DOHH2 (cell line): ENCODE data around the gene LIM2.

Experiments
- H3F3A ChIP-seq: fragments of 200-600 bp; sonication (generic), shearing (Covaris generic); 2 replicates; pipeline ENCODE4 v1.6.0; 2016; ENCODE audit warnings: antibody characterized with exemption, mild to moderate bottlenecking; ENCODE audit not compliant: control insufficient read depth, insufficient read depth
- H3K27ac ChIP-seq: fragments of 200-600 bp; sonication (generic); 2 replicates; pipeline ENCODE4 v1.5.1; 2014; ENCODE audit warnings: low read depth, mild to moderate bottlenecking, low read length, moderate library complexity
- H3K27me3 ChIP-seq: fragments of 200-600 bp; sonication (generic); 2 replicates; pipeline ENCODE4 v1.6.1; 2014; ENCODE audit warnings: mild to moderate bottlenecking, low read length, mixed read lengths; ENCODE audit not compliant: control insufficient read depth
- H3K36me3 ChIP-seq: fragments of 200-600 bp; sonication (generic); 2 replicates; pipeline ENCODE4 v1.6.1; 2014; ENCODE audit warnings: mild to moderate bottlenecking, low read length, moderate library complexity, mixed read lengths; ENCODE audit not compliant: control insufficient read depth
- H3K4me1 ChIP-seq: fragments of 200-600 bp; sonication (generic); 2 replicates; pipeline ENCODE4 v1.6.1; 2014; ENCODE audit warnings: mild to moderate bottlenecking, low read length, mixed read lengths; ENCODE audit not compliant: control insufficient read depth
- H3K4me2 ChIP-seq: fragments of 200-600 bp; sonication (generic); 2 replicates; pipeline ENCODE4 v1.6.0; 2014; ENCODE audit warnings: mild to moderate bottlenecking, low read length, moderate library complexity
- H3K4me3 ChIP-seq: fragments of 200-600 bp; sonication (generic); 2 replicates; pipeline ENCODE4 v1.5.1; 2014; ENCODE audit warnings: mild to moderate bottlenecking, low read length, mixed read lengths
- H3K79me2 ChIP-seq: fragments of 200-600 bp; sonication (generic); 2 replicates; pipeline ENCODE4 v1.6.1; 2014; ENCODE audit warnings: mild to moderate bottlenecking, low read length, mixed read lengths; ENCODE audit not compliant: control insufficient read depth
- H3K9me2 ChIP-seq: fragments of 200-600 bp; sonication (generic); replicated peaks from 2 replicates; pipeline ENCODE4 v1.6.1; 2014; ENCODE audit warnings: mild to moderate bottlenecking, low read length, mixed read lengths; ENCODE audit not compliant: control insufficient read depth
- H3K9me3 ChIP-seq: fragments of 200-600 bp; sonication (generic); 2 replicates; pipeline ENCODE4 v1.6.1; 2014; ENCODE audit warnings: antibody characterized with exemption, low read length, mixed read lengths; ENCODE audit not compliant: control insufficient read depth, insufficient read depth
- H4K20me1 ChIP-seq: fragments of 200-600 bp; sonication (generic); 2 replicates; pipeline ENCODE4 v1.6.0; 2014; ENCODE audit warnings: low read depth, mild to moderate bottlenecking, antibody characterized with exemption, low read length, moderate library complexity; ENCODE audit not compliant: control insufficient read depth, insufficient read depth
- EZH2phosphoT487 ChIP-seq: fragments of 200-600 bp; sonication (generic); IDR thresholded peaks from 2 replicates; pipeline ENCODE4 v1.6.1; 2017; ENCODE audit warnings: borderline replicate concordance, mild to moderate bottlenecking, antibody characterized with exemption, low read length, moderate library complexity, mixed read lengths
- TF ChIP-seq, protein P1 (sequence below): fragments of 200-600 bp; sonication (generic); IDR thresholded peaks from one replicate; pipeline ENCODE4 v1.5.1; 2014; ENCODE audit warnings: antibody characterized with exemption, mild to moderate bottlenecking, low read depth, low read length; ENCODE audit not compliant: poor library complexity, severe bottlenecking

Gene LIM2

DNA sequence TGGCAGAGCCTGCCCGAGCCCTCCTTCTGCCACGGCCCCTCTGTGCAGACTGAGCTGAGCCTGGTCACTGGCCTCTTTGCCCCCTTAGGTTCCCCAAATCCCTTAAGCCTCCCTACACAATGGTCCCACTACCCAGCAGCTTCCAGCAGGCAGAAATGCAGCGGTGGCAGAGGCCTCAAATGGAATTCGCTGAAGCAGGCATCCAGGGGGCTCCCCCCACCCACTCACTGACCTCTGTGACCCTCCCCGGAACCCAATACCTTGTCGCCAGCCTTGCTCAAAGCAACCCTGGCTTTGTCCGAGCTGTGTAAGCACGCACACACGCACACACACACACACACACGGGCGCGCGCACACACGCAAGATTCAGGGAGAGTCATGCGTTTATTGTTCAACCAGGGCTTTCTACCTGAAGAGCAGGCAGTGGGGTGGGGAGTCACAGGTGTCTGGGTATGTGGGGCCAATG, at the start of gene LIM2:
TSS of gene LIM2 (minus strand) at position 51 of the 466 bp plus-strand sequence. CDS start 531 bp downstream, outside the sequence.
- Histone ChIP-seq H3K27ac (no peak within 1 kb of the TSS), H3K9me3 (no peaks in the 10 kb centered on the region), H3K27me3 (no peaks in the 10 kb centered on the region), H3K4me2 (no peak within 1 kb of the TSS), H3K79me2 (no peaks in the 10 kb centered on the region), H4K20me1 (no peaks in the 10 kb centered on the region), H3F3A (peaks cover 4% of the 10 kb centered on the region), H3K36me3 (no peaks in the 10 kb centered on the region), H3K4me1 (peaks cover 16% of the 10 kb centered on the region), H3K9me2 (no peaks in the 10 kb centered on the region), H3K4me3 (no peak within 1 kb of the TSS)
- TF ChIP-seq, protein P1, sequence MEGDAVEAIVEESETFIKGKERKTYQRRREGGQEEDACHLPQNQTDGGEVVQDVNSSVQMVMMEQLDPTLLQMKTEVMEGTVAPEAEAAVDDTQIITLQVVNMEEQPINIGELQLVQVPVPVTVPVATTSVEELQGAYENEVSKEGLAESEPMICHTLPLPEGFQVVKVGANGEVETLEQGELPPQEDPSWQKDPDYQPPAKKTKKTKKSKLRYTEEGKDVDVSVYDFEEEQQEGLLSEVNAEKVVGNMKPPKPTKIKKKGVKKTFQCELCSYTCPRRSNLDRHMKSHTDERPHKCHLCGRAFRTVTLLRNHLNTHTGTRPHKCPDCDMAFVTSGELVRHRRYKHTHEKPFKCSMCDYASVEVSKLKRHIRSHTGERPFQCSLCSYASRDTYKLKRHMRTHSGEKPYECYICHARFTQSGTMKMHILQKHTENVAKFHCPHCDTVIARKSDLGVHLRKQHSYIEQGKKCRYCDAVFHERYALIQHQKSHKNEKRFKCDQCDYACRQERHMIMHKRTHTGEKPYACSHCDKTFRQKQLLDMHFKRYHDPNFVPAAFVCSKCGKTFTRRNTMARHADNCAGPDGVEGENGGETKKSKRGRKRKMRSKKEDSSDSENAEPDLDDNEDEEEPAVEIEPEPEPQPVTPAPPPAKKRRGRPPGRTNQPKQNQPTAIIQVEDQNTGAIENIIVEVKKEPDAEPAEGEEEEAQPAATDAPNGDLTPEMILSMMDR = no peak
- TF ChIP-seq EZH2phosphoT487 = no peak

DNA sequence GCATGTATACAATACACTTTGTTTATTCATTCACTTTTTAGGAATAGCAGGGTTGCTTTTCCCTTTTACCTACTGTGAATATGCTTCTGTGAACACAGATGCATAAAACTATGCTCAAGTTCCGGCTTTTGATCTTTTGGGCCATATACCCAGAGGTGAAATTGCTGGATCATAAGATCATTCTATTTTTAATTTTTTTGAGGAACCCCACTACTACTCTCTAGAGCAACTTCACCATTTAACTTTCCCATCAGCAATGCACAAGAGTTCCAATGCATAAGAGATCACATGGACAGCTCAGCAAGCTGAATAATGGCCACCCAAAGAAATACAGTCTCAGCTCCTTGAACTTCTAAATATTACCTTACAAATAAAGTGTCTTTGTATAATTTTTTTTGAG, 46.7 kb upstream of the LIM2 start:
- H3F3A ChIP-seq = no peaks in the 10 kb centered on the region
- peaks cover 10% of the 10 kb centered on the region; the same call in 1 of the 2 replicates for H3K27me3 ChIP-seq
- no peak overlapping the region for H3K27ac ChIP-seq
- H3K9me3 ChIP-seq = no peaks in the 10 kb centered on the region
- no peaks in the 10 kb centered on the region for H3K36me3 ChIP-seq
- no peak overlapping the region for H3K4me3 ChIP-seq
- no peak overlapping the region for H3K4me2 ChIP-seq
- no peaks in the 10 kb centered on the region for H3K9me2 ChIP-seq
- no peaks in the 10 kb centered on the region for H3K4me1 ChIP-seq
- H3K79me2 ChIP-seq = no peaks in the 10 kb centered on the region
- TF ChIP-seq EZH2phosphoT487 = no peak
- TF ChIP-seq, protein P1 = no peak
- H4K20me1 ChIP-seq = no peaks in the 10 kb centered on the region

- Histone ChIP-seq H3K27me3 (peaks cover 10% of the 10 kb centered on the region; the same call in 1 of the 2 replicates), H3K9me3 (no peaks in the 10 kb centered on the region), H4K20me1 (no peaks in the 10 kb centered on the region), H3K27ac (no peak overlapping the region), H3K36me3 (no peaks in the 10 kb centered on the region), H3K4me1 (no peaks in the 10 kb centered on the region), H3F3A (no peaks in the 10 kb centered on the region), H3K4me3 (no peak overlapping the region), H3K9me2 (no peaks in the 10 kb centered on the region), H3K79me2 (no peaks in the 10 kb centered on the region), H3K4me2 (no peak overlapping the region)
- TF ChIP-seq, protein P1 = no peak
- TF ChIP-seq EZH2phosphoT487 = no peak
Measured at GRCh38 chr19:51433043-51433442, 45.3 kb upstream of the LIM2 start.

- Histone ChIP-seq H3K4me2 (no peak overlapping the region), H4K20me1 (no peaks in the 10 kb centered on the region), H3K4me1 (no peaks in the 10 kb centered on the region), H3K79me2 (no peaks in the 10 kb centered on the region), H3K4me3 (no peak overlapping the region), H3K9me2 (no peaks in the 10 kb centered on the region), H3K27me3 (peaks cover 10% of the 10 kb centered on the region; the same call in 1 of the 2 replicates), H3K27ac (no peak overlapping the region), H3F3A (no peaks in the 10 kb centered on the region), H3K9me3 (no peaks in the 10 kb centered on the region), H3K36me3 (no peaks in the 10 kb centered on the region)
- TF ChIP-seq EZH2phosphoT487 = no peak
- TF ChIP-seq, protein P1 = no peak
Measured at GRCh38 chr19:51431124-51431523, 43.4 kb upstream of the LIM2 start.
